NCI-H2081 treated with DMSO at 0.1 percent for 48 hours (cell line): Measurements from ENCODE around the gene RASEF.
"Not testable (repeated sequence)": the region's sequence is repeated elsewhere in the genome, so short reads cannot be mapped to it uniquely, and the experiment has no call there.

ENCODE experiments used
- DNase-seq: peaks from one replicate; lab custom pipeline; 2025; lab: John Stamatoyannopoulos, UW

Gene RASEF

GRCh38 chr9:82970359-82970758 lies 92.6 kb downstream of the RASEF start:
- no peak for DNase-seq

GRCh38 chr9:82969291-82969690 lies 93.7 kb downstream of the RASEF start:
- DNase-seq, result no peak

GRCh38 chr9:82968816-82969215 lies 94.1 kb downstream of the RASEF start:
- DNase-seq, result no peak

- DNase-seq, result no peak
Observed at GRCh38 chr9:82968388-82968787, 94.6 kb downstream of the RASEF start.

GRCh38 chr9:82961504-82962125 lies 101.3 kb downstream of the RASEF start:
- peak; percentile 84 for DNase-seq

- DNase-seq, result no peak
Observed at GRCh38 chr9:82957529-82958379, 105.2 kb downstream of the RASEF start.

GRCh38 chr9:82949203-82949602 lies 113.7 kb downstream of the RASEF start:
- no peak for DNase-seq

GRCh38 chr9:82940376-82940775 lies 122.6 kb downstream of the RASEF start:
- DNase-seq, result no peak

GRCh38 chr9:82939451-82939850 lies 123.5 kb downstream of the RASEF start:
- no peak for DNase-seq

- no peak for DNase-seq
Observed at GRCh38 chr9:82938426-82939218, 124.3 kb downstream of the RASEF start.

- DNase-seq, result not testable (repeated sequence)
Observed at GRCh38 chr9:82936561-82936960, 126.4 kb downstream of the RASEF start.

- DNase-seq, result no peak
Observed at GRCh38 chr9:82934949-82935348, 128.0 kb downstream of the RASEF start.

- not testable (repeated sequence) for DNase-seq
Observed at GRCh38 chr9:82934025-82934424, 128.9 kb downstream of the RASEF start.

GRCh38 chr9:82930116-82930515 lies 132.8 kb downstream of the RASEF start:
- no peak for DNase-seq
